GM21619 (cell line): ENCODE results near the gene WDR73.
"Not testable (repeated sequence)": the region's sequence is repeated elsewhere in the genome, so short reads cannot be mapped to it uniquely, and the experiment has no call there.

ENCODE experiments used
- ATAC-seq: cut with Tn5 transposase; IDR thresholded peaks from one replicate; pipeline ENCODE4 v1.9.1; 2021; ENCODE audit not compliant: unreplicated experiment

WDR73 gene

GRCh38 chr15:84653910-84654688, at the start of gene WDR73:
WDR73 (minus strand) TSS chr15:84654283; CDS start chr15:84654274, 9 bp downstream.
- ATAC-seq: peak; percentile 81

DNA sequence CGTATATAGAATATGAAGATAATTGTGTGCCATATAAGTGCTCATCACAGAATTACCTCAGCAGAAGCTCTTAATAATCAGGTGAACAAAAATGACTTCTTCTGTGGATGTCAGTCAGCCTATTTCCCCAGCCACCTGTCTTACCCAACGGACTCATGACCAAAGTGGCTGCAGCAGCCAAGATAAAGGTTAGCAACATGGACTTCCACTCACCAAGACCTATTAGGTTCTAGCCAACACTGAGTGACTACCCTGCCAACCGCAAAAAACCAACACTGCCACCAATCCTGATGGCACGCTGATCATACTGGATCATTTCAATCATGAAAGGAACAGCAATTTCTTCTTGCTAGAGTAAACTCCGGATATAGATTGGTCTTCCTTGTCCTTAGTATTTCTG, 49.7 kb upstream of the WDR73 start:
- no peak for ATAC-seq

DNA sequence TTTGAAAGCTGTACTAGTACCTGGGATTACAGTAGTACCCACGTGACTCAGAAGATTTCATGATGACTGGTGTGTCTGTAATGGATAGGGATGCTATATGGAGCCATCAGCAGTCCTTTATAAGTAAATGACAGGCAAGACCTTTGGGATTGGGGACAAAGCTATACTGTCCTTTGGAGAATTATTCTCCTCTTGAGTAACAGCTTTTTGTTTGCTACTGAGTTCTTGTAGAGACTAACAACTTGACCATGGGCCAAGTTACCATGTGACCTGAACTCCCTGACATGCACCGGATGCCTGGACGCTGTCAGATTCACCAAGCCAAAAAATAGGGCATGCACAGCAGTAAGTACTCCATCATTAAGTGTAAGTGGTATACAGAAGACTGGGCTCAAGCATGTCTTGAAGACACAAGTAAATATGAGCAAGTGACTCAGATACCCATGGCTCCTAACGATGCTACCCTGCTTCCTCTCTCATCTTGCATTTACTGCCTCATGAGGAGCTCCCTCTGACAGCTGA, 48.9 kb upstream of the WDR73 start:
- ATAC-seq: no peak

GRCh38 chr15:84699538-84700191, 45.6 kb upstream of the WDR73 start:
- no peak for ATAC-seq

- ATAC-seq: no peak
These were observed 43.3 kb upstream of the WDR73 start for GRCh38 chr15:84697236-84697990.

GRCh38 chr15:84696757-84697156, 42.7 kb upstream of the WDR73 start:
- no peak for ATAC-seq

DNA sequence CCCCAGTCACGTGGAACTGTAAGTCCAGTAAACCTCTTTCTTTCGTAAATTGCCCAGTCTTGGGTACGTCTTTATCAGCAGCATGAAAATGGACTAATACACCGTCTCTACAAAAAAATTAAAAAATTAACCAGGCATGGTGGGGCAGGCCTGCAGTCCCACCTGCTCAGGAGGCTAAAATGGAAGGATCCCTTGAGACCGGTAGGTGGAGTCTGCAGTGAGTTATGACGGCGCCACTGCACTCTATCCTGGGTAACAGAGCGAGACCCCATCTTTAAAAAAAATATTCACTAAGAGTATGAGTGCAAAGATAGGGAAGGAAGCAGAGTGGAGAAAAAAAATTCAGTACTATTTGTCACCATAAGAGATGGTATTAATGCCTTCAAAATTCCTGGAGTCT, 36.3 kb upstream of the WDR73 start:
- no peak for ATAC-seq

- ATAC-seq: no peak
These were observed 35.8 kb upstream of the WDR73 start for GRCh38 chr15:84689858-84690257.

GRCh38 chr15:84686446-84686845, 32.4 kb upstream of the WDR73 start:
- not testable (repeated sequence) for ATAC-seq

DNA sequence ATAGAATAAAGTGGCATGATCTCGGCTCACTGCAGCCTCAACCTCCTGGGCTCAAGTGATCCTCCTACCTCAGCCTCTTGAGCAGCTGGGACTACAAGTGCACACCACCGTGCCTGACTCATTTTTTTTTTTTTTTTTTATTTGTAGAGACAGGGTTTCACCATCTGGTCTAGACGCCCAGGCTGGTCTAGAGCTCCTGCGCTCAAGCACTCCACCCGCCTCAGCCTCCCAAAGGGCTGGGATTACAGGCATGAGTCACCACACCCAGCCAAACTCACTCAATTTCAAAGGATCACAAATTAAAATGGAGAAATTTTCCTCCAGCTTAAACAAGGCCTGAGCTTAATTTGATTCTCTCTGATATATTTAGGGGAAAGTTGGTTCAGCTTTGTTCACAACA, 31.2 kb upstream of the WDR73 start:
- no peak for ATAC-seq

DNA sequence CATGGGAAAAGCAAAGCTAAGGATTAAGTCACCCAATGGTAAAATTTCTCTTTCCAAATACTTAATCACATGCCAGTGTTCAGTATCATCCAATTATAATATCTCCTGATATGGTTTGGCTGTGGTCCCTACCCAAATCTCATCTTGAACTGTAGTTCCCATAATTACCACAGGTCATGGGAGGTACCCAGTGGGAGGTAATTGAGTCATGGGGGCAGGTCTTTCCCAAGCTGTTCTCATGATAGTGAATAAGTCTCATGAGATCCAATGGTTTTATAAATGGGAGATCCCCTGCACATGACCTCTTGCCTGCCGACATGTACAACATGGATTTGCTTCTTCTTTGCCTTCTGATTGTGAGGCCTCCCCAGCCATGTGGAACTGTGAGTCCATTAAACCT, 30.0 kb upstream of the WDR73 start:
- ATAC-seq: no peak

GRCh38 chr15:84681831-84682230, 27.7 kb upstream of the WDR73 start:
- no peak for ATAC-seq

- ATAC-seq: no peak
These were observed 17.1 kb upstream of the WDR73 start for GRCh38 chr15:84671211-84671610.

GRCh38 chr15:84669726-84670125, 15.6 kb upstream of the WDR73 start:
- ATAC-seq: no peak

DNA sequence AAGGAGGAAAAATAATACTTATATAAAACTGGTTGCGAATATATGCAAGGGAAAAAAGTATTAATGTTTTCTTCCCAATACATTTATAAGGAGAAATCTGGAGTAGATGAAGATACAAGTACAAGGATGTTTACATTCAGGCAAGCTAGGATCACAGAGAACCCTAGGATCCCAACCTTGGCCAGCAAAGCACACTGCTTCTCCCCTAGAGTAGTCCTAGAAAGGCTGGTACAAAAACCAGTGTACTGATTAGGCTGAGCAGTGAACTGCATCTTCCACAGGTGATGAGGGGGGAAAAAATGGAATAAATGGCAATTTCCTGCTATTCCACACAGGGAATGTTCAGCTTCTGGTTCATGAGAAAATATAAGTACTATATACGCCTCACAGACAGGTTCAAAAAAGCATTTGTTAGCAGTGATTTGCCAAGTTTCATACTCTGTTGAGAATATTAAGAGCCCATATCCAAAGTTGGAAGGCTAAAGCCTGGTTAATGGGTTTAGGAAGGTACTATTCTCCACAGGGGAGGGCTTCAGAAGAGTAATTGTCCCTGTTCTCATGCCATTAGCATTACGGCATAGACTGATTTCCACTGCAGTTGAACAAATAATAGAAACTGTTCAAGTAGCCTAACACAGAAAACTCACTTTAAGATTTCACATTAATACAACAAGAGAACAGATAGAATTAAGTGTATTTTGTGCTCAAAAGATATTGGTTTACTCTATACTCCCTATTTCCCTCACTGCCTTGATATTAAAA, 14.3 kb upstream of the WDR73 start:
- ATAC-seq: no peak

DNA sequence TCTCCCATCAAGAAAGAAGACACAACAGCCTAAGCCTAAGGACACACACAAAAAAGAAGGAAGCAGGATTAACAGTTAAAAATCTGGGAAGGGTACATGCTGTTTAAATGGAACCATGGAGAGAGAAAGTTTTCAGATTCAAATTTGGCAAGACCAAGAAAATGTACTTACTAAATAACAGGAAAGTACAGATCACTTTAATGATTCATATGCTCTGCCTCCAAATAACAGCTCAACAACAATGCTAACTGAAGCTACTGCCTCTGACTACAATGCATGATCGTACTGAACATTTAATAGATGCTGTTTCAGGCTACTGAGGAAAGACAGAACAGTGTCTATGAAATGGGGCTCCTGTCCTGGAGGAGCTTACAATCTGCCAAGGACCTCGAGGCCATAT, 12.3 kb upstream of the WDR73 start:
- no peak for ATAC-seq

DNA sequence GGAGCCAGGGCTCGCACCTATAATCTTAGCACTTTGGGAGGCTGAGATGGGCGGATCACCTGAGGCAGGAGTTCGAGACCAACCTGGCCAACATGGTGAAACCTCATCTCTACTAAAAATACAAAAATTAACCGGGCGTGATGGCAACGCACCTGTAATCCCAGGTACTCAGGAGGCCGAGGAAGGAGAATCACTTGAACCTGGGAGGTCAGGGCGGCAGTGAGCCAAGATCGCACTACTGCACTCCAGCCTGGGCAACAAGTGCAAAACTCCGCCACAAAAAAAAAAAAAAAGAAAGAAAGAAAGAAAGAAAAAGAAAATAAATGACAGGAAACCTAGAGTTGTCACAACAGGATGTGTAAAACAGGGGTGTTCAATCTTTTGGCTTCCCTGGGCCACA, 6.9 kb upstream of the WDR73 start:
- ATAC-seq: no peak

- no peak for ATAC-seq
These were observed 6.1 kb upstream of the WDR73 start for GRCh38 chr15:84659904-84660781.

DNA sequence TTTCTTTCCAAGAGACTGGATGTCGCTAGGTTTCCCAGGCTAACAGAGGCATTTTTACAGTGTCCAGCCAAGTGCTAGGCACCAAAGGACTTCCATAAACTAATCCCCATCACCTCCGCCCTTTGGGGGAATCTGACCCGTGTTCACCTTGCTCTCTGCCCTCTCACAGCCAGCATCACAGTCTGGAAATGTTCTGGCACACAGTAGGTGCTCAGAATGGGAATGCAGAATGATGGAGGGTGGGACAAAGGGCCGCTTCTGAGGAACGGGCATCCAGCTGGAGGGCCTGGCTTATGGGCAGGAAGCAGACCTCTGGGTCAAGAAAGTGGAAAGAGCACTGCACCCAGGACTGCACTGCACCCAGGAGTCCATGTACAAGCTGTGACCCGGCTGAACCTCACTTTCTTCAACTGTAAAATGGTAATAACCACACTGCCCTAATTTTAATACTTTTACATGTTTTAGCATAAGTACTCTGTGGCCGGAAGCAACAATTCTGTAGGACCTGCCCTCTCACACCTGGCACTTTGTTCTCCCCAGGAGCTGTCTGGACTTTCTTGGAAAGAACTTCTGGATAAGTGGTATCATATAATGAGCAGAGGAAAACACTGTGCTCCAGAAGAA, 4.8 kb upstream of the WDR73 start:
- no peak for ATAC-seq
